SK-N-SH treated with all-trans-retinoic acid at 6 μM for 48 hours (cell line): ENCODE measurements around the gene SLC38A10.

Source experiments
- CREB5 ChIP-seq: fragments of 250-450 bp; sonication (Bioruptor Pico); IDR thresholded peaks from 2 replicates; pipeline ENCODE4 v1.5.1; 2020; ENCODE audit warnings: low read depth, mild to moderate bottlenecking, moderate library complexity
- ESRRG ChIP-seq: fragments of 250-450 bp; sonication (Bioruptor Pico); IDR thresholded peaks from 2 replicates; pipeline ENCODE4 v1.6.1; 2021; ENCODE audit warnings: mild to moderate bottlenecking
- PATZ1 ChIP-seq: fragments of 250-450 bp; sonication (Bioruptor Pico); IDR thresholded peaks from 2 replicates; pipeline ENCODE4 v1.8.0; 2020; ENCODE audit warnings: mild to moderate bottlenecking, moderate library complexity, borderline replicate concordance
- PPARA ChIP-seq: fragments of 250-450 bp; sonication (Bioruptor Pico); IDR thresholded peaks from 2 replicates; pipeline ENCODE4 v1.5.0; 2020; ENCODE audit warnings: mild to moderate bottlenecking, borderline replicate concordance
- RARB ChIP-seq: fragments of 250-450 bp; sonication (Bioruptor Pico); IDR thresholded peaks from 2 replicates; pipeline ENCODE4 v1.8.0; 2021; ENCODE audit warnings: mild to moderate bottlenecking, moderate library complexity
- ZFP30 ChIP-seq: fragments of 450-650 bp; formaldehyde crosslinking; IDR thresholded peaks from 2 replicates; pipeline ENCODE4 v1.5.0; 2022; ENCODE audit warnings: mild to moderate bottlenecking, moderate library complexity
- ZNF8 ChIP-seq: fragments of 450-650 bp; formaldehyde crosslinking; IDR thresholded peaks from 2 replicates; pipeline ENCODE4 v1.5.0; 2020; ENCODE audit warnings: mild to moderate bottlenecking, moderate library complexity

- TF ChIP-seq RARB (no peak), ZFP30 (CRISPR knock-in tag) (no peak), CREB5 (CRISPR knock-in tag) (no peak), PATZ1 (no peak), ESRRG (CRISPR knock-in tag) (no peak), ZNF8 (CRISPR knock-in tag) (no peak), PPARA (CRISPR knock-in tag) (no peak)
Observed at GRCh38 chr17:81289627-81290026, 5.5 kb downstream of the SLC38A10 start.
